Ramos (cell line): Measurements from ENCODE around the gene LMO4.

Experiments
- in situ Hi-C: fragments of 300-500 bp; cut with MboI; formaldehyde crosslinking; loops from one replicate; pipeline ENCODE4 v1.14.3; 2022; ENCODE audit warnings: low sequenced_read_pairs; ENCODE audit not compliant: unreplicated experiment

Gene LMO4, protein sequence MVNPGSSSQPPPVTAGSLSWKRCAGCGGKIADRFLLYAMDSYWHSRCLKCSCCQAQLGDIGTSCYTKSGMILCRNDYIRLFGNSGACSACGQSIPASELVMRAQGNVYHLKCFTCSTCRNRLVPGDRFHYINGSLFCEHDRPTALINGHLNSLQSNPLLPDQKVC

DNA sequence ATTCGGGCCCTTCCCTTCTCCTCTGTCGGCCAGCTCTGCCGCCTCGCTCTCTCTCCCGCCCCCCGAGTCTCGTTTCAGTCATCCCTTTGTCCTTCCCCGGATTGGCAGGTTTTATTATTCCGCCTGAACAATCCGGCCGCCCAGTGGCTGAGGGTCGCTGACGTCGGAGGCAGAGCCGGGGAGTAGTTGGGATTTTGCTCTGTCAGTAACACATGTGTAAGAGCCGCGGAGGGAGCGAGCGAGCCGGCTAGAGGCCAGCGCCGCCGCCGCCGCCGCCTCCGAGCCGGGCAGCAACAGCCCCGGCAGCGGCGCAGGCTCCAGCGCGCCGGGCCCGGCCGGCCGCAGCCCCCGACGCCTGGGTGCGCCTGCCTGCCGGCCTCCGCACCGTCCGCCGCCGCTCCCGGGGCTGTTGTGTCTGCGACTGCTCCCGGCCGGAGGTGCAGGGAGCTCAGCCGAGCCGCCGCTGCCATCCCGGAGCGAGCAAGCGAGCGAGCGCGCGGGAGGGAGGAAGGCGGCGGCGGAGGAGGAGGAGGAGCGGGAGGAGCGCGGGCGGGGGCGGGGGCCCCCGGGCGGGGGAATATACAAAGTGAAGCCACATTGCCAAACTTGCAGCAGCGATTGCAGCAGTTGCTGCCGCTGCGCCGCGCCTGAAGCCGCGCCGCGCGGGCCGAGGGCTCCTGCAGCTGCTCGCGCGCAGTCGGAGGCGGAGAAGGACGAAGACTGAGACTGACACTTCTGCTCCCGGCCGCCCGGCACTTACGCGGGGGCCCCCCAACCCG lies at the start of gene LMO4:
Gene LMO4 (plus strand): TSS at position 609 of the 779 bp plus-strand sequence. CDS start 3,136 bp downstream, outside the sequence.
- in situ Hi-C loops = no loop called here

DNA sequence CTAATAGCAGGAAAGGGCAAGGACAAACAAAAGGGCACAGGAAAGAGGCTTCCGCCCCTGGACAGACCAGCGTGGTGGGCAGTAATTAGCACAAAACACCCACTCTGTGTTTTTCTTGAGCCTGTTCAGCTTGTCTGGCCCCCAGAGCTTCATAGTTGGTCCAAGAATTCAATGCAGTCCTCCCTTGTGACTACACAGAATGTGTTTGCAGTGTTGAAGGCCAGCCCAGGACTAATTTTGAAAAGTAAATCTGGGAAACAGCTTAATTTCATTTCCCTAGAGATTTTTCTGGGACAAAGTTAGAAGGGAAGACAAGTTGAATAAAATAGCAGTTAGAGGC lies 49.2 kb upstream of the LMO4 start:
- in situ Hi-C loops = loop anchor here (25.0 kb wide), 1 partner anchor 683 kb away; no protein-coding TSS in a partner anchor

DNA sequence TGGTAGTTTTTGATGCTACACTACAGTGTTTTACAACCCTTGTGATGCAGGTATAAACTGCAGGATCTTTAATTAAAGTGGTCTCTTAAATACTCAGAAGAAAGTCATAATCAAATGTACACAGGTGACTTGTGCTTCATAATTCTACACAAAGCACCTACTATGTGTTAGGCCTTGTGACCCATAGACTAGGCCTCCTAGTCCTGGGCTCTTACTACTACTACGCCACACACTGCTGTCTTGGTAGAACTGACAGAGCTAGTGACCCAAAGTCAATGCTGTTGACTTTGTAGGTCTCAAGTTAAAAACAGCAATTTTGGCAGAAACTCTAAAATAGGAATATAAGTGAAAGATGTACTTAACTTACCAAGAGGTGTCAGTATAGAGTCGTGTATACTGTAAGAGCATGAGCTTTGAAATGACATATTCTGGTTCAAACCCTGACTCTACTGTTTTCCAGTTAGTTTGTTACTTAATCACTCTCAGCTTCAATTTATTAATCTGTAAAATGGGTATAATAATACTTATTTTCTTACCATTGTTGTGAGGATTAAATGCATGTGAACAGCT lies 48.6 kb upstream of the LMO4 start:
- in situ Hi-C loops = loop anchor here (25.0 kb wide), 1 partner anchor 682 kb away; no protein-coding TSS in a partner anchor

DNA sequence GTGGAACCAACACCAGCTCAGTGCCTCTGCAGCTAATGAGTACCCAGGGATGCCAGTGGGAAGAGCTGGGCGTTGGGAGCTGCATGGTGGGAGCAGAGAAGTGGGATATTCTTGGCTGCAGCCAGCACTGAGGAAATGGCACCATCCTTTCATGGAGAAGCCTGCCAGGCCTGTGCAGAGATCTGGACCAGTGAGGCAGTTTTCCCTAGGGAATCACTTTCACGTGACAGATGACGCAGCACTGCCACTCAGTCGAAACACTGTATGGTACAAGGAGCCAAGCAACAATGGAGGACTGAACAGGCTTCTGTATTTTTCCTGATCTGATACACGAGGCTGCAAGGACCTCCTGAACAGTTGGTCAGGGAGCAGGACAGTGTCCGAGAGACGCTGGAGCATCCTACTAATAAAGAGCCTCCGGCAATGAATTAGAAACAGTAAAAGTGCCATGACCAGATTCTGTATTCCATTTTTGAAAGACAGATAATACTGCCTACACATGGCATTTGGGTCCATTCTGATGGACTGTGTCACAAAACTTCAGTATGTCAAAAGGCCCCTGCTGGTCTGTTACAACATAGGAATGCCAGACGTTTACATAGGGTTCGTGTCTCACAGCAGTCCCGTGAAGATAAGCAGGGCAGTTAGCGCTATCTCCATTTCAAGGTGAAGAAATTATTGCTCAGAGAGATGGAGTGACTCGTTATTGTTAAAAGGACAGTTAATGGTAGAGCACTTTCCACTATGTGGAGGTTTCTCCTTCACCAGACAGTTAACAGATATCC lies 44.0 kb upstream of the LMO4 start:
- in situ Hi-C loops = loop anchor here (25.0 kb wide), 1 partner anchor 678 kb away; no protein-coding TSS in a partner anchor

DNA sequence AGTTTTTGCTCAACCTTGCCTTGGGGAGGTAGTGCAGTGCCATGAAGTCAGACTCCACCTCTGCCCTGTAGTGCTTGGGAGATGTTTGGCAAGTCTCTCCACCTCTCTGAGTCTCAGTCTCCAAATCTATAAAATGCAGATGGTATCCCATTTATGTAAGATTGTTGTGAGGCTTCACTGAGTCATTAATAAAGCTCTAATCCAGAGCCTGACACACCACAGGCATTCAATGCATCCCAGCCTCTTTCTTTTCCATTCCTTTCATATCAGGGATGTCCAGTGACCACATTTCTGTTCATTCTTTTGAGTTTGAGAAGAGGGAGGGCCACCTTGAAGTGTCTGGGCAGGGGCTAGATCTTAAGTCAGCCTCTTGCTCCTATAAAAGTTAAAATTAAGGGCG lies 37.6 kb upstream of the LMO4 start:
- in situ Hi-C loops = loop anchor here (25.0 kb wide), 1 partner anchor 671 kb away; no protein-coding TSS in a partner anchor

DNA sequence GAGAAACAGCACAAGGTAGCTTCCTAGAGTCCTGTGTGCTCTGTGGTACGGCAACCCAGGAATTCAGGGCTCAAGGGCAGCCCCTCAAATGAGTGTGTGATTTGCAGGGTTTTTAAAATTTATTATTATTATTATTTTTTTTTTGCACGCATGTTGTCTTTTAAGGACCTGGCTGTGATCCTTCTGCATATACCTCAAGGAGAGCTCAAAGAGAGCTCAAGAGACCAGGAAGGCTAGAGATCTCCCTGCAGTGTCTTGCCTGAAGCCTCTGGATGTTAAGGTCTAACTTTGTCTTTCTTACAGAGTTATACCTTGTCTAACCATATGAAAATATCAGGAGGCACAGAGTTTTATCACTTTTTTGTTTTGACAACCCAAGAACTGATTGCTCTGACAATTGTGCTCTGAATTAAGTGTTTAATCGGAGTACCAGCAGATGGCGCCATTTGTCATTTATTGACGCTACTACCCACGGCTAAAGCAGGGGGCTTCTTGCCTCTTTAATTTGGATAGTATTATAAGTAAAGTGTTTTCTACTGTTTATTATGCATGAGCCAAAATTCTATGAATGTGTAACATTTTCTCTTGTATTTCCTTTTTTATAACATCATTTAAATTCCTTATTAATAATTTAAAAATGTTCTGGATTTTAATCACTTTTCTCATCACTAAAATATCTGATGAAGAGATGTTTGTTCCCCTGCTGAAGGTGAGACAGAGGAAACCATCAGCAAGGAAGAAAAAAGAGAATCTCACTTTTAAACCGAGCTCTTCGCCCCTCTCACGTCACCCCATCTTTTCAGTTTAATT lies 35.8 kb upstream of the LMO4 start:
- in situ Hi-C loops = loop anchor here (25.0 kb wide), 1 partner anchor 669 kb away; no protein-coding TSS in a partner anchor

DNA sequence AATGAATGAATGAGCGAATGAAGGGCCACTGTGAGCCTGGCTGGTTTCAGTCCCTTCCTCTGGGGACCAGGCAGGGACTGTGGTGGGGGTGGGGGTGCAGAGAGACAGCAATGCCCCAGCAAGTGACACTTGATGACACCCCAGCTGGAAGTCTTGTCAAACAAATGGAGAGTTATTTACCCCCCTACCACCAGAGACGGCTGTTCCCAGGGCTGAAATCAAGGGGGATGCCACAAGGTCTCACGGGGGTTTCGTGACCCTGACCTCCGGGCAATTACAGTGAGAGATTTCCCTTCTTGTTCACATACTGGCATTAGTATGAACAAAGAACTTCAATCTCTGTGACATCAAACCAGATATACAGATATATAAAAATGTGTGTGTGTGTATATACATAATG lies 34.0 kb upstream of the LMO4 start:
- in situ Hi-C loops = loop anchor here (25.0 kb wide), 1 partner anchor 668 kb away; no protein-coding TSS in a partner anchor

DNA sequence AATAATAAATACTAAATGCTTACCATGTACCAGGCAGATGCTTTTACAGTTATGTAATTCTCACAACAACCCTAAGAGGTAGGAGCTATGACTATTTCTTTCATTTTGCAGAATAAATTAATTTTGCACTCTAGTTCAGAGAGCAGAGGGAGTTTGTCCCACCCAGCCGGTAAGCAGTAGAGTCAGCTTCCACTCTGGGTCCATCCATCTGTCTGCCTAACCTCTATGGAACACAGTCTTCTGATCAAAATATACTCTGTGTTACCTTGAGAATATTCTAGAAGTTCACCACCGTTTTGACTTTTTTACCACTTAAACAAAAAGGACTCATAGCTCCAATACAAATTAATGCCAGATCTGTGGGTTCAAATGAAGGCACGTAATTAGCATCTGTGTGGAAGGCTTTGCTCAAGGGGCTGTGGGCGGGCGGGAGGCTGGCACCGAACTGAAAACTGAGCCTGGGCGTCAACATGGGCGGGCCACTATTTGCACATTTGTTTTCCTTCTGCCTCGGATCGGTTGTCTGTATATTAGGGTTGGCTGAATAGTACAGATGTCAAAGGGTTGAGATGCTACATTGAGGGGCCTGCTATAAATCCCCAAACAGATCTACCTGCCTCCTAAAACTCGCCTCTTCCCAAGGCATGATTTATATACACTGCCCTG lies 33.1 kb upstream of the LMO4 start:
- in situ Hi-C loops = loop anchor here (25.0 kb wide), 1 partner anchor 667 kb away; no protein-coding TSS in a partner anchor

DNA sequence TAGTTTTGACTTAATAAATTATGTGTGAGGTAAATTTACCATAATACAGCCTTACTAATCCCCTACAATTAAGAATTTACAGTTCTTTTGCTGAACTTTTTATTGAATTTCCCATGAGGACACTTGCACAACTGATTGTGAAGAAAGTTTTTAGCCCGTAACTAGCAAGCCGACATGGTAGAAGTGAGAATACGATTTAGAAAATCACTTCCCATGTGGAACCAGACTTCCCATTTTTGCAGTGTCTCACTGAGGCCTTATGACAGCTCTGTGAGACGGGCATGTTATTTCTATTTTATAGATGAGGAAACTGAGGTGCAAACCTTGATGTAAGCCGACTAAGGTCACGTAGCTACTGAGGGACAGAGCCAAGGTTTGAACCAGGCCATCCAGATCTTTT lies 32.5 kb upstream of the LMO4 start:
- in situ Hi-C loops = loop anchor here (25.0 kb wide), 1 partner anchor 666 kb away; no protein-coding TSS in a partner anchor

DNA sequence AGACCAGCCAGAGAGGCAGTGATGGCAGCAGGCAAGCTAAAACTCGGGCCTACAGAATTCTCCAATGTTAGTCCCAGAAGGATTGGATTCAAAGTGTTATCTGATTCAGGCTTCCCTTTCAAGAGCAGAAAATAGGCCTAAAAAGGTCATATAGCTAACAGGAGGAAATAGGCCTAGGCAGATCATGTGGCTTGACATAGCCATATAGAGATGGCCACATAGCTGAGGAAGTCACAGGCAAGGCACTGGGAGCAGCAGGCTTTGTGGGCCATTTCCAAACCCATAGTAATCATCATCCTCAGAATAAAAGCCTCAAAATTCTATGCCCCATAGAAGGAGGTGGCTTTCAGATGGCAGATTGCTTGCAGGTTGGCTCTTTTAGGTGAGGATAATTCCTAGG lies 29.0 kb upstream of the LMO4 start:
- in situ Hi-C loops = loop anchor here (25.0 kb wide), 1 partner anchor 663 kb away; no protein-coding TSS in a partner anchor

DNA sequence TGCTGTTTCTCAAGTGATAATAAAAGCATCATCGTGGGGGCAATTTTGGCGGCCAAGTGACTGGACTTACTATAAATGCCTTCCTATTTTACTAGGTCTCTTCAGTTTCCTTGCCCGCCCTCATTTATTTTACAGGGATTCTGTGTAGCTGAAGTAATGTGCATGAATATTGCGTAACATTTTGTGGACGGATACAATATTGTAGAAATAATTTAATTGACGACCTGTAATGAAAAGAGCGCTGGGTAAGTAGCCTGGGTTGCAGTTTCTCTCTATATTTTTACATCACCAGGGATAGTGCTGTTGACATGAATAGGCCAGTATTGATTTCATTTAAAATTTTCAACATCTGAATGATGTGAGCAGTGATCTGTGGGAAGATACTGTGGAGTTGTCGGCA lies 28.1 kb upstream of the LMO4 start:
- in situ Hi-C loops = no loop called here

DNA sequence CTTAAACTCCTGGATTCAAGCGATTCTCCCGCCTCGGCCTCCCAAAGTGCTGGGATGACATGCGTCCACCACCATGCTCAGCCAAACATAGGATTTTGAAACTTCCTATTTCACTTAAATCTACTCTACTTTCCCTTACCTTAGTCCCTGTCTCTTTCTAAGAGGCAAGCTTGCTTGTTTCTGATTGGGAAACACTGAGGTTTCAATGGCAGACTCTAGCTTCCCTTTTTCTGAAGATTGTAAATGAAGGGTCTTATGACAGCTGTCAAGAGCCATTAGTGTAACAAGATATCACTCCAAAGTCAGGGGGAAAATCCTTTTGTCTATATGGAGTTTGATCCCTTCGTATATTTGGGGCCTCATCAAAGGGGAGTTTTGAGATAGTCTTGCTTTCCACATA lies 23.5 kb upstream of the LMO4 start:
- in situ Hi-C loops = no loop called here

DNA sequence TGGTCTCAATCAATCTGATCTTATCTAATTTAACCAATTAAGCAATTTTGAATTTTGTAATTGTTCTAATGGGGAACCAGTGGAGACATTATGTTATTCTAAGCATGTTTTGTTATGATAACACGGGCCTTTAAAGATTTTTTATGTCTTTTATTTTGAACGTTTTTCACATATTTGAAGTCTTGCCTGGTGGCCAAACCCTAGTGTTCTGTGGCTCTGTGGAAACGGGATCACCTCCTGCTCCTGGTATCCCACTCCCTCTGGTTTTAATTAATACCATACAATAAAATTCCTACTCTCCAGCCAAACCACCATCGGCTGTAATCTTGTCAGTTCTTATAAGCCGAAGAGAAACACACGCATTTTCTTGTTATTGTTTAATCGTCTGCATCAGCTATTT lies 22.9 kb upstream of the LMO4 start:
- in situ Hi-C loops = no loop called here

DNA sequence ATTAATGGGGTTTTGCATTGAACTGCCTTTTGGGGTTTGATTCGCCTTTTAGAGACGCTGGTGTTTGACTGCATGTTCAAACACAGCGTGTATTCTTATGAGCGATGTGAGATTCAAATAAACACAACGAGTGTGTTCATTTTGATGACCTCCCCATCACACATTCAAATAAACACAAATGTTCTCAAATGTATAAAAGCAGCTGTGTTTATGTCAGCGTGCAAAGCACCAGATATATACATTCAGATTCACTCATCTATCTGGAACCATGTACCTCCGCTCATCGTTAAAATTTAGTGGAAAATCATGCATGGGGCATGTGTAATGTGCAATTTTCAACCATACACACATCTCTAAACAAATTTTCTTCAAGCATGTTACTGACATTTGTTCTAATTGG lies 21.4 kb upstream of the LMO4 start:
- in situ Hi-C loops = no loop called here

DNA sequence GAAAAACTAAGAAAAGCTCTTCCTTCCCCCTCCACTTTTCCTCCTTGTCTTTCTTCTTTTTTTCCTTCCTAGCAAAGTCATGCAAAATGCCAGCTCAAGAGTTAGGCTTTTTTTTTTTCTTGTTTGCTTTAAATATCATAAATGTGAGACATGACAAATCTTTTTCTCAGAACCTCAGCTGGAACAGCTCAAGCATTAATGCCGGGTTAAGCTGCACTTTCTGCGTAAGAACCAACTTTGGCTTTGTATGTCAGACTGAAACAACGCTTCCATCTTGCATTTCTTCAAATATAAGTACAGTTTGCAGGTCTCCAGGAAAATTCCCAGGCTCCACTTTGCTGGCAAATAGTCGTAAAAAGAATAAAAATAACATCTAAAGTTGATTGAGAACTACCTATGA lies 20.7 kb upstream of the LMO4 start:
- in situ Hi-C loops = no loop called here

DNA sequence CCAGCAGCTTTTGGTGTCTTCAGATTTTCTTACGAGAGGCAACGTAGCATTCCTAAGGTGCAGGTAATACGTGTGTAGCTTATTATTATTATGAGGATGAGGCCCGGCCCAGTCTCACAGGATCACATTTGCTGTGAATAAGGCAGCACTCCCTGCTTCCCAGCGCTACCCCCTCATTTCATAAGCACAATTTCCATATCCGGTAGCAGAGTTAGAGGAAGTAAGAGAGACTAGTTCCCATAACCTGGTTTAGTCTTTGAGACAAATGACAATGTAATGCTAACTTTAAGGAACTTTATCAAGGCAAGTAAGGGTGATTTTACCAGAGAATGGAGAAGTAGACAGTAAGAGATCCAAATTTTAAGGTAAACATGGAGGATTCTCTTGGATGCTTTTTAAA lies 14.6 kb upstream of the LMO4 start:
- in situ Hi-C loops = no loop called here

DNA sequence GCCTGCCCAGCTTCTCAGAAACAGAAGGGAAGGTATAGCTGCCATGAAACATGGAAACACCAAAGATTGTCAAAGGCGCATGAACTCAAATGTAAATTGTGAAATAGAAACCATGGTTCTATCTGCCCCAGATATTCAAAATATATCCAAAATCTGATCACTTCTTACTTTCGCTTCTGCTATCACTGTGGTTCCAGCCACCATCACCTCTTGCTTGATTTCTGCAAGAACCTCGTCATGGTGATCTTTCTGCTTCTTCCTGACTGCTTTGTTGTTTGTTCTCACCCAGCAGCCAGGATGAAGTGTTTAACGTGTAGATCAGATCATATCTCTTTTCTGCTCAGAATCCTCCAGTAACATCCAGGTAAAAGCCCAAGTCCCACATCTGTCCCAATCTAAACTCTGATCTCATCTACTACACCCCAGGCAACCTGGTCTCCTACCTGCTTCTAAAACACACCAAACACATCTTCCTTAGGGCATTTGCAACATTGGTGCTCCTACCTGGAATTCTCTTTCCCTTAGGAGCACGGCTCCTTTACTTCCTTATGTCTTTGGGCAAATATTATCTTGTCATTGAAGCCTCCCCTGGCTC lies 10.5 kb upstream of the LMO4 start:
- in situ Hi-C loops = no loop called here

DNA sequence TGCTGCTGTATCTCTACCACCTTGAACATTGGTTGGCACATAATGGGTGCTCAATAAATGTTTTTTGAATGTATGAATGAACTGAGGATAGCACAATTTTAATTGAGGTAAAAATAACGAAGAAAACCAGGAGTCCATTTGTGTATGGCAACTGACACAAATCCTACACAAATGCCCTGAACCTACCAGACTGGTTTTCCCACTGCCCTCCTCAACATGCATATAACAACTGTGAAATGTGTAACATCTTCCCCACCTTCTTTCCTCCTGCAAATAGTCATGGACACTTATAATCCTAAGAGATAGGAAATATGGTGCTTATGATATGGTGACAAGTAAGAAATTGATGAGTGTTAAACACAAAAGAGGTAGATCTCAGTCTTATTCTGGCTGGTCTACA lies 9.9 kb upstream of the LMO4 start:
- in situ Hi-C loops = no loop called here
